Kasumi-1 (cell line): Measurements from ENCODE around the gene SCN9A.
"Not testable (repeated sequence)": the region's sequence is repeated elsewhere in the genome, so short reads cannot be mapped to it uniquely, and the experiment has no call there.

ENCODE experiments used
- DNase-seq, 2 experiments: peaks; one replicate each; lab custom pipeline; 2025; lab: John Stamatoyannopoulos, UW

The SCN9A gene

GRCh38 chr2:166334805-166335204 is 40.9 kb downstream of the SCN9A start:
- no peak for DNase-seq

- DNase-seq, result no peak
These were observed 41.9 kb downstream of the SCN9A start for GRCh38 chr2:166333801-166334200.

- no peak for DNase-seq
These were observed 43.6 kb downstream of the SCN9A start for GRCh38 chr2:166332106-166332505.

- DNase-seq, result no peak
These were observed 44.3 kb downstream of the SCN9A start for GRCh38 chr2:166331468-166331867.

- no peak for DNase-seq
These were observed 46.3 kb downstream of the SCN9A start for GRCh38 chr2:166329465-166329864.

- no peak for DNase-seq
These were observed 47.6 kb downstream of the SCN9A start for GRCh38 chr2:166328147-166328546.

- no peak for DNase-seq
These were observed 54.7 kb downstream of the SCN9A start for GRCh38 chr2:166321076-166321475.

GRCh38 chr2:166314022-166314759 is 61.6 kb downstream of the SCN9A start:
- no peak for DNase-seq

GRCh38 chr2:166312863-166313262 is 62.9 kb downstream of the SCN9A start:
- not testable (repeated sequence) for DNase-seq

GRCh38 chr2:166307326-166307725 is 68.4 kb downstream of the SCN9A start:
- no peak for DNase-seq

- no peak for DNase-seq
These were observed 71.1 kb downstream of the SCN9A start for GRCh38 chr2:166304656-166305055.

- no peak for DNase-seq
These were observed 73.7 kb downstream of the SCN9A start for GRCh38 chr2:166302036-166302435.

GRCh38 chr2:166297951-166298350 is 77.8 kb downstream of the SCN9A start:
- DNase-seq, result no peak

- no peak for DNase-seq
These were observed 81.8 kb downstream of the SCN9A start for GRCh38 chr2:166293984-166294383.

- DNase-seq, result no peak
These were observed 90.5 kb downstream of the SCN9A start for GRCh38 chr2:166285215-166285614.

- no peak for DNase-seq
These were observed 91.4 kb downstream of the SCN9A start for GRCh38 chr2:166284359-166284758.

- DNase-seq, result no peak
These were observed 93.6 kb downstream of the SCN9A start for GRCh38 chr2:166282154-166282553.

- DNase-seq, result no peak
These were observed 96.9 kb downstream of the SCN9A start for GRCh38 chr2:166278856-166279255.

- DNase-seq, result no peak
These were observed 105.4 kb downstream of the SCN9A start for GRCh38 chr2:166270376-166270775.

- no peak for DNase-seq
These were observed 106.4 kb downstream of the SCN9A start for GRCh38 chr2:166269322-166269721.

- no peak for DNase-seq
These were observed 117.9 kb downstream of the SCN9A start for GRCh38 chr2:166257859-166258258.

GRCh38 chr2:166256896-166257295 is 118.8 kb downstream of the SCN9A start:
- no peak for DNase-seq

- DNase-seq, result no peak
These were observed 126.4 kb downstream of the SCN9A start for GRCh38 chr2:166249318-166249717.

GRCh38 chr2:166246901-166247300 is 128.8 kb downstream of the SCN9A start:
- no peak for DNase-seq
